Mesothelial cell of epicardium (in vitro differentiated cells): ENCODE data around the gene PCK1. TPM values are rescaled to one million over a fixed set of nuclear protein-coding genes. Genes with fewer than 3 reads are reported as not detected.

Experiments
- DNase-seq, 2 experiments: peaks; one replicate each; pipeline ENCODE4 v3.0.0; 2021; ENCODE audit warnings: low spot score in 2 of 2; ENCODE audit not compliant: unreplicated experiment in 2 of 2
- H3K27ac Mint-ChIP-seq: 2 replicates; pipeline ENCODE4 v1.8.0; 2021; ENCODE audit warnings: mixed read lengths
- H3K27me3 Mint-ChIP-seq: 2 replicates; pipeline ENCODE4 v1.8.0; 2021; ENCODE audit warnings: low read depth, mixed read lengths
- H3K36me3 Mint-ChIP-seq: 2 replicates; pipeline ENCODE4 v1.8.0; 2021; ENCODE audit warnings: mixed read lengths
- H3K4me1 Mint-ChIP-seq: 2 replicates; pipeline ENCODE4 v1.8.0; 2021; ENCODE audit warnings: mixed read lengths
- H3K4me3 Mint-ChIP-seq: 2 replicates; pipeline ENCODE4 v1.8.0; 2021; ENCODE audit warnings: mild to moderate bottlenecking, moderate library complexity, mixed read lengths
- H3K9me3 Mint-ChIP-seq: 2 replicates; pipeline ENCODE4 v1.8.0; 2021; ENCODE audit warnings: mixed read lengths
- total RNA-seq: library from RNA; stranded (reverse); gene quantifications from 3 replicates; pipeline ENCODE4 v1.2.1, GENCODE V29; 2021
- TF ChIP-seq, protein P1 (sequence below): fragments of 200-600 bp; sonication (generic); IDR thresholded peaks from one replicate; pipeline ENCODE4 v1.5.0; 2021; ENCODE audit warnings: antibody characterized with exemption; ENCODE audit not compliant: unreplicated experiment

Gene PCK1
- total RNA-seq, 1 donor from 2014 or later: not detected

DNA sequence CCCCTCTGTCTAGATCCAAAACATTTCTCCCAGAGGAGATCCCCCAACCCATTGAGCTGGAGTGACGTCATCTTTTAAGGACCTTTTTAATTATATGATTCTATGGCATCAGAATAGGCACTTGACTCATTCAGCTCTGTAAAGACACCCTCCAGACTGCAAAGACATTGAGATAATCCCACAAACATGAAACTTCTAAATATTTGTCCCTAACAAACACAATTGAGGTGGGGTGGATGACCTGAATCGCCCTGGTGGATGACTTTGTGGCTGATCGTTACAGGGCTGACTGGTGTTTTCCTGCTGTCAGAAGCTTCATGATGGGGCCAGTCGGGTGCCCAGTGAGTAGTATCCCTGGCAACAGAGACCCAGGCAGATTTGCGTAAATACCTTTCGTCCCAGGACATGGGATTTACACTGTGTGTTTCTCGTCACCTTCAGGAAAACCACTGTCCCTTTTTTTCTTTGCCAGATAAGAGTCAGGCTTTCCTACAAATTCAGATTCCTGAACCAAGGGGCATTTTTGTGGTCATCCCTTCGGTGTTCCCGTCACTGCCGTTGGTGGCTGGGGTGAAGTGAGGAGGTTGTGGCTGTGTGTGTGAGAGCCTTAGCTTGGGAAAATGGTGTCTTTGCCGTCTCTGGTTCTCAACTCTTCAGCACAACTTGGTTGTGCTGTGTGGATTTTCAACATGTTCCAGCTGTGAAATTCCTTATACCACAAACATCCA is 5.3 kb upstream of the PCK1 start:
- no peaks in the 10 kb centered on the region for H3K36me3 Mint-ChIP-seq
- TF ChIP-seq, protein P1, sequence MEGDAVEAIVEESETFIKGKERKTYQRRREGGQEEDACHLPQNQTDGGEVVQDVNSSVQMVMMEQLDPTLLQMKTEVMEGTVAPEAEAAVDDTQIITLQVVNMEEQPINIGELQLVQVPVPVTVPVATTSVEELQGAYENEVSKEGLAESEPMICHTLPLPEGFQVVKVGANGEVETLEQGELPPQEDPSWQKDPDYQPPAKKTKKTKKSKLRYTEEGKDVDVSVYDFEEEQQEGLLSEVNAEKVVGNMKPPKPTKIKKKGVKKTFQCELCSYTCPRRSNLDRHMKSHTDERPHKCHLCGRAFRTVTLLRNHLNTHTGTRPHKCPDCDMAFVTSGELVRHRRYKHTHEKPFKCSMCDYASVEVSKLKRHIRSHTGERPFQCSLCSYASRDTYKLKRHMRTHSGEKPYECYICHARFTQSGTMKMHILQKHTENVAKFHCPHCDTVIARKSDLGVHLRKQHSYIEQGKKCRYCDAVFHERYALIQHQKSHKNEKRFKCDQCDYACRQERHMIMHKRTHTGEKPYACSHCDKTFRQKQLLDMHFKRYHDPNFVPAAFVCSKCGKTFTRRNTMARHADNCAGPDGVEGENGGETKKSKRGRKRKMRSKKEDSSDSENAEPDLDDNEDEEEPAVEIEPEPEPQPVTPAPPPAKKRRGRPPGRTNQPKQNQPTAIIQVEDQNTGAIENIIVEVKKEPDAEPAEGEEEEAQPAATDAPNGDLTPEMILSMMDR: no peak
- peaks cover 97% of the 10 kb centered on the region for H3K27me3 Mint-ChIP-seq
- no peak for DNase-seq
- H3K4me3 Mint-ChIP-seq: no peak overlapping the region
- H3K9me3 Mint-ChIP-seq: no peaks in the 10 kb centered on the region
- H3K4me1 Mint-ChIP-seq: peaks cover 5% of the 10 kb centered on the region
- H3K27ac Mint-ChIP-seq: no peak overlapping the region

GRCh38 chr20:57556980-57557274 is 4.0 kb upstream of the PCK1 start:
- Mint-ChIP-seq H3K27ac (no peak overlapping the region), H3K36me3 (no peaks in the 10 kb centered on the region), H3K4me1 (peaks cover 3% of the 10 kb centered on the region), H3K27me3 (peaks cover 99% of the 10 kb centered on the region), H3K4me3 (no peak overlapping the region), H3K9me3 (no peaks in the 10 kb centered on the region)
- no peak for DNase-seq
- TF ChIP-seq, protein P1: no peak

DNA sequence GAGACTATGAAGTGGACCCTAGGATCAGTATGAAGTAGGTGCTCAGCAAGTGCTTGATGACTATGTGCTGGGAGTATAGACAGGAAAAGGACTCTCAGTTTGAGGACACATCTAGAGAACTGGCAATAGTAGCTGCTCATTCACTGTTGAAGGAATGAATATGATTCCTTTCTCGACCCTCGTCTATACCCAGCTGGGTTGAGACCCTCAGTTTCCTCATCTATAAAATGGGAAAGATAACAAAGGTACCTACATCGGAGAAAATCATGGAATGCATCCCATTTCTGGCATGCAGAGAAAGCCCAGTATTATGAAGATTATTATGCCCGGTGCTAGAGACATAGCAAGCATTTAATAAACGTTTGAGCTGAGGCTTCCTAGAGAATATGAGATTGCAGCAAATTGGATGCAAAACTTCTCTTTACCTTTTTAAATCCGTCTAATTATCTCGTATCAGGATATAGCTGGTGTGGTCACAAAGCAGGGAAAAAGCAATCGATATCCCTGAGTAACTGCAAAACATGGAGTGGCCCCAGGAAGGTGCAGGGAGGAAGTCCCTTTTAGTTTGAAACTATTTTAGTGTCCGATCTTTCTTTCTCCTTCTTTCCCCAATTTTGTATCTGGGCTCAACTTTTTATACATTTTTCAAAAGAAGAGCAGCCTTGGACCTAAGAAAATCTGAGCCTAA is 2.8 kb upstream of the PCK1 start:
- Mint-ChIP-seq H3K4me1 (peaks cover 3% of the 10 kb centered on the region), H3K9me3 (no peaks in the 10 kb centered on the region), H3K27me3 (peaks cover 99% of the 10 kb centered on the region), H3K27ac (no peak overlapping the region), H3K36me3 (no peaks in the 10 kb centered on the region), H3K4me3 (no peak overlapping the region)
- TF ChIP-seq, protein P1: no peak
- DNase-seq: no peak

DNA sequence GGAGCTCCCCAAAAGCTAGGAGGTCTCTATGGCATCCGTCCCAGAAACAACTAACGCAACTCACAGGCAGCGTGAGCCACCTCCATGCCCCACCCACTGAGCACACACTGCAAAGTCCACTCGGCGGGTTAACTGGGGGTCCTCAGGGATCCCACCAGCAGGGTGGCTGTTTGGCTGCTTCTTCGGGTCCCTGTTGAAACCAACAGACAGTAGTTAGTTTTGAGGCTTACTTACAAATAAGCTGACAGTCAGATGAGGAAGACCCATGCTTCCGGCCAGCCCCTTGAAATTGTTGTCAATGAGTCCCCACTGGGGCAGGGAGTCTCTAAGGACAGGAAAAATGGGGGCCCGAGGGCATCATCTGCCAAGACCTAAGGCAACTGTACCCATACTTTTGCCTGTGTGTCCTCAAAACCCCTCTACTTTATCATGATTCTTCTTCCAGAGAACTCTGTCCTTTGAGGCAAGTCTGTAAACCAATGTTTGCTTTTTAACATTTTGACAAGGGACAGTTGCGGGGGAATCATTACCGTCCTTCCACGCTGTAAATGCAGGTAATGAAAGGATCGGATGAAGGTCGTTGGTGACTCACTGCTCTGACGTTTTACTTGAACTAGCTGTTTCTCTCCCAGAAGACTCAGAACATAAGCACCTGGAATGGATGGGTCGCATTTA is 2.2 kb upstream of the PCK1 start:
- no peak for DNase-seq
- Mint-ChIP-seq H3K36me3 (no peaks in the 10 kb centered on the region), H3K4me3 (no peak overlapping the region), H3K27me3 (peaks cover 99% of the 10 kb centered on the region), H3K4me1 (peaks cover 3% of the 10 kb centered on the region), H3K27ac (no peak overlapping the region), H3K9me3 (no peaks in the 10 kb centered on the region)
- TF ChIP-seq, protein P1: no peak

- Mint-ChIP-seq H3K4me3 (no peak overlapping the region), H3K27ac (no peak overlapping the region), H3K36me3 (no peaks in the 10 kb centered on the region), H3K4me1 (peaks cover 3% of the 10 kb centered on the region), H3K27me3 (peaks cover 99% of the 10 kb centered on the region), H3K9me3 (no peaks in the 10 kb centered on the region)
- TF ChIP-seq, protein P1: no peak
- DNase-seq: no peak
Observed at GRCh38 chr20:57559289-57559634, 1.6 kb upstream of the PCK1 start.
